Nephron progenitor cell (in vitro differentiated cells): ENCODE measurements around the gene UBR3.

ENCODE experiments used
- DNase-seq: peaks from one replicate; pipeline ENCODE4 v3.0.0; 2021
- H3K27ac Mint-ChIP-seq: 2 replicates; pipeline ENCODE4 v1.8.0; 2021; ENCODE audit warnings: mild to moderate bottlenecking, moderate library complexity, mixed read lengths
- H3K27me3 Mint-ChIP-seq: 2 replicates; pipeline ENCODE4 v1.8.0; 2021; ENCODE audit warnings: mild to moderate bottlenecking, low read depth, mixed read lengths; ENCODE audit not compliant: poor library complexity
- H3K36me3 Mint-ChIP-seq: 2 replicates; pipeline ENCODE4 v1.8.0; 2021; ENCODE audit warnings: low read depth, mixed read lengths
- H3K4me1 Mint-ChIP-seq: 2 replicates; pipeline ENCODE4 v1.8.0; 2021; ENCODE audit warnings: mixed read lengths
- H3K4me3 Mint-ChIP-seq: 2 replicates; pipeline ENCODE4 v1.8.0; 2021; ENCODE audit warnings: mild to moderate bottlenecking, moderate library complexity, mixed read lengths
- H3K9me3 Mint-ChIP-seq: 2 replicates; pipeline ENCODE4 v1.8.0; 2021; ENCODE audit warnings: mild to moderate bottlenecking, moderate library complexity, mixed read lengths
- TF ChIP-seq, protein P1 (sequence below): fragments of 200-600 bp; sonication (generic); IDR thresholded peaks from 2 replicates; pipeline ENCODE4 v1.5.0; 2021; ENCODE audit warnings: antibody characterized with exemption

The UBR3 gene

DNA sequence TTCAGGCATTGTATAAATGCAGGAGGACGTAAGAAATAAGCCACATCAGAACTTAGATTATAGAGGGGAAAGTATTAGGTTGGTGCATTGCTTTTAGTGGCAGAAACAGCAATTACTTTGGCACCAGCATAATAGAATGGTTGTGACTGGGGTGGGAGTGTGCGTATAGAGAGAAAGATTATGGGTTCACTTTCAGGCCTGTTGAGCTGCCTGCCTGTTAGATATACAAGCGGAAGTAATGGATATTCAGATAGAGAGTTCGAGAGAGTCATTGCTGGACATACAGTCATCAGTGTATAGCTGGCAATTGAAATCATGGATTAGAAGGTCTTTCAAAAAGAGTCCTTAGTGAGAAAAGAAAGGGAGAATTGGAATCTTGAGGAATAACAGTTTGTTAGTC lies 211.5 kb downstream of the UBR3 start:
- no peak overlapping the region for H3K27ac Mint-ChIP-seq
- peaks cover 4% of the 10 kb centered on the region for H3K27me3 Mint-ChIP-seq
- DNase-seq = no peak
- no peaks in the 10 kb centered on the region for H3K4me1 Mint-ChIP-seq
- no peak overlapping the region for H3K4me3 Mint-ChIP-seq
- H3K9me3 Mint-ChIP-seq = no peaks in the 10 kb centered on the region
- TF ChIP-seq, protein P1, sequence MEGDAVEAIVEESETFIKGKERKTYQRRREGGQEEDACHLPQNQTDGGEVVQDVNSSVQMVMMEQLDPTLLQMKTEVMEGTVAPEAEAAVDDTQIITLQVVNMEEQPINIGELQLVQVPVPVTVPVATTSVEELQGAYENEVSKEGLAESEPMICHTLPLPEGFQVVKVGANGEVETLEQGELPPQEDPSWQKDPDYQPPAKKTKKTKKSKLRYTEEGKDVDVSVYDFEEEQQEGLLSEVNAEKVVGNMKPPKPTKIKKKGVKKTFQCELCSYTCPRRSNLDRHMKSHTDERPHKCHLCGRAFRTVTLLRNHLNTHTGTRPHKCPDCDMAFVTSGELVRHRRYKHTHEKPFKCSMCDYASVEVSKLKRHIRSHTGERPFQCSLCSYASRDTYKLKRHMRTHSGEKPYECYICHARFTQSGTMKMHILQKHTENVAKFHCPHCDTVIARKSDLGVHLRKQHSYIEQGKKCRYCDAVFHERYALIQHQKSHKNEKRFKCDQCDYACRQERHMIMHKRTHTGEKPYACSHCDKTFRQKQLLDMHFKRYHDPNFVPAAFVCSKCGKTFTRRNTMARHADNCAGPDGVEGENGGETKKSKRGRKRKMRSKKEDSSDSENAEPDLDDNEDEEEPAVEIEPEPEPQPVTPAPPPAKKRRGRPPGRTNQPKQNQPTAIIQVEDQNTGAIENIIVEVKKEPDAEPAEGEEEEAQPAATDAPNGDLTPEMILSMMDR = no peak
- peaks cover 20% of the 10 kb centered on the region for H3K36me3 Mint-ChIP-seq

DNA sequence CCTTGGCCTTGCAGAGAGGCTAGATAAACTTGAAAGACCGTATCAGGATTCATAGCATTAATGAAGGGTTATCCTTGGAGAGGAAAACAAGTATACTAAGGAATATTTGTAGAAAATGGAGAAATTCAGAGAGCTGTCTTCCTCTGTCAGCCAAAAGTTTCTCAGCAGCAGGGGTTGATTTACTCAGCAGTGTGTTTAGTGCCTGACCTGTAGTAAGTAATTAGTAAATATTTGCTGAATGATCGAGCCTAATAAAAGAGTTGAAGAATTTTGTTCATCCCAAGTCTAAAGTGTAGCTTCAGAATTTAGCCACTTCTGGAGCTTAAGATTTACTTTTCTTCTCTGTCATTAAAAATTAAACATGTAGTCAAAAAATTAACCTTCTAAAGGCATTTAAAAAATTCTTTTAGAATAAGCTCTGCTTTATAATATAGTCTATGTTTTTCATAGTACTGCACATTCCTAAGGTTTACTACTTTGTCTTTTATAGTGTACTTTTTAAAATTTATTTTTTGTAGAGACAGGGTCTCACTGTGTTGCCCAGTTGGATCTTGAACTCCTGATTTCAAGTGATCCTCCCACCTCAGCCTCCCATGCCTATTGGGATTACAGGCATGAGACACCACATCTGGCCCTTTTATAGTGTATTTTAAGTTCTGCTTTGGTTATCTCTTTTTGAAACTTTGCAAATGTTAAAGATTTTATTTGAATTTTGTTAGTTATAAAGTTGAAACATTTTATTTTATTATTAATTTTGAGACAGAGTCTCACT lies 212.3 kb downstream of the UBR3 start:
- no peak for DNase-seq
- TF ChIP-seq, protein P1 = no peak
- Mint-ChIP-seq H3K27me3 (peaks cover 4% of the 10 kb centered on the region), H3K4me1 (no peaks in the 10 kb centered on the region), H3K27ac (no peak overlapping the region), H3K9me3 (no peaks in the 10 kb centered on the region), H3K4me3 (no peak overlapping the region), H3K36me3 (peaks cover 19% of the 10 kb centered on the region)

DNA sequence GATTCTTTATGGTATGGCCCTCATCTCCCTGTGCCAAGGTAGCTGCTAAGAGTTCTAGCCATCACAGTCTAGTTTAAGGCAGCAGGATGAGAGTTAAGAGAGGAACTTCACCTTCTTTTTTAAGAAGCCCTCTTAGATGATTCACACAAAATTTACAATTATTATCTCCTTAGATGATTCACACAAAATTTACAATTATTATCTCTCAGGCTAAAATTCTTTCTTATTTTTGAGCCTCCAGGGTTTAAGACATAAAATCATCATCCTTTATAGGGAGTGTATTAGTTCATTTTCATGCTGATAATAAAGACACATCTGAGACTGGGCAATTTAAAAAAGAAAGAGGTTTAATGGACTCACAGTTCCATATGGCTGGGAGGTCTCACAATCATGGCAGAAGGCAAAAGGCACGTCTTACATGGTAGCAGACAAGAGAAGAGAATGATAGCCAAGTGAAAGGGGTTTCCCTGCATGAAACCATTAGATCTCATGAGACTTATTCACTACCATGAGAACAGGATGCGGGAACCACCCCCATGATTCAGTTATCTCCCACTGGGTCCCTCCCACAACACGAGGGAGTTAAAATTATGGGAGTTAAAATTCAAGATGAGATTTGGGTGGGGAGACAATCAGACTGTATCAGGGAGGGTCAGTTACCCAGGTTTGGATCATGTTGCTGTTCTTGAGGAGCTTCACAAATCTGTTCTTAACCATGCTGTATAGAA lies 217.7 kb downstream of the UBR3 start:
- TF ChIP-seq, protein P1 = no peak
- Mint-ChIP-seq H3K27ac (no peak overlapping the region), H3K4me1 (no peaks in the 10 kb centered on the region), H3K27me3 (peaks cover 4% of the 10 kb centered on the region), H3K9me3 (no peaks in the 10 kb centered on the region), H3K36me3 (peaks cover 17% of the 10 kb centered on the region), H3K4me3 (no peak overlapping the region)
- DNase-seq = no peak

DNA sequence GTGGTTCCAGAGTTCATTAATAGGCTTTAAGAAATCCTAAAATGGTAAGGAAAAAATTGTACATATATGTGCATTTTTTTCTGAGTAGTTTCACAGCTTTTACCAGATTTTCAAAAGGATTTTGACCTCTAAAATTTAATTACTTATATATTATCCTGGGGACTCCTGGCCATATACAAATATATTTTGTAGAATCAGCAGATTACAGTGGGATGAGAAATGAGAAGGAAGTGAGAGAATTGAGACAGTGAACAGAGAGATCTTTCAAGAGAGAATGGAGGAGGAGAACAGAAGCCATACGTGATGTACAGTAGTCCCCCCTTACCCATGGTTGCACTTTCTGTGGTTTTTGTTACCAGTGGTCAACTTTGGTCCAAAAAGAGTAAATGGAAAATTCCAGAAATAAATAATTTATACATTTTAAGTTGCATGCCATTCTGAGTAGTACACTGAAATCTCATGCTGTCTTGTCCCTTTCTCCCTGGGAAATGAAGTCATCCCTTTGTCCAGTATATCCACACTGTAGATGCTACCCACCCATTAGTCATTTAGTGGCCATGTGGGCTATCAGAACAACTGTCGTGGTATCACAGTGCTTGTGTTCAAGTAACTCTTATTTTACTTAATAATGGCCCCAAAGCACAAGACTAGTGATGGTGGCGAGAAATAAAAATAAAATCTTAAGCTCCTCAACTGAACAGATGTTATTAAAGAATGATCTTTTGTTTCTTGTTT lies 220.2 kb downstream of the UBR3 start:
- Mint-ChIP-seq H3K4me1 (no peaks in the 10 kb centered on the region), H3K27me3 (no peaks in the 10 kb centered on the region), H3K9me3 (no peaks in the 10 kb centered on the region), H3K36me3 (peaks cover 31% of the 10 kb centered on the region), H3K4me3 (no peak overlapping the region), H3K27ac (no peak overlapping the region)
- TF ChIP-seq, protein P1 = no peak
- DNase-seq = no peak

DNA sequence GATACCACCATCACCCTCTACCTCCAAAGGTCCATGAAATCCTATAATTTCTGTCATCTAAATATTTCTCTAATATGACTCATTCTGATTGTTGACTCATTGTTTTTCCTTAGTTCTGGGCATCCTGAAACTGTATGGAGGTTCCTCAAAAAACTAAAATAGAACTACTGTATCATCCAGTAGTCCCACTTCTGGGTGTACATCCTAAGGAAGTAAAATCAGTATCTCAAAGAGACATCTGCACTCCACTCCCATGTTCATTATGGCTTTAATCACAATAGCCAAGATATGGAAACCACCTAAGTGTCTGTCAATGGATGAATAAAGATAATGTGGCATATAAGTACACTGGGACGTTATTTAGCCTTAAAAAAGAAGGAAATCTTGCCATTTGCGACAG lies 224.9 kb downstream of the UBR3 start:
- no peaks in the 10 kb centered on the region for H3K27me3 Mint-ChIP-seq
- H3K4me1 Mint-ChIP-seq = no peaks in the 10 kb centered on the region
- peaks cover 34% of the 10 kb centered on the region for H3K36me3 Mint-ChIP-seq
- TF ChIP-seq, protein P1 = no peak
- no peak overlapping the region for H3K4me3 Mint-ChIP-seq
- no peak overlapping the region for H3K27ac Mint-ChIP-seq
- no peaks in the 10 kb centered on the region for H3K9me3 Mint-ChIP-seq
- DNase-seq = no peak
